ENCODE results near the gene RAP1GAP2. TPM values are rescaled to one million over a fixed set of nuclear protein-coding genes. Genes with fewer than 3 reads are reported as not detected.
A peak's percentile ranks its signal among the peaks of the same experiment; 100 is the strongest.

Gene RAP1GAP2
- total and polyA plus RNA-seq, 7 donors: 0.25 to 2.0 (median 0.84) TPM

DNA sequence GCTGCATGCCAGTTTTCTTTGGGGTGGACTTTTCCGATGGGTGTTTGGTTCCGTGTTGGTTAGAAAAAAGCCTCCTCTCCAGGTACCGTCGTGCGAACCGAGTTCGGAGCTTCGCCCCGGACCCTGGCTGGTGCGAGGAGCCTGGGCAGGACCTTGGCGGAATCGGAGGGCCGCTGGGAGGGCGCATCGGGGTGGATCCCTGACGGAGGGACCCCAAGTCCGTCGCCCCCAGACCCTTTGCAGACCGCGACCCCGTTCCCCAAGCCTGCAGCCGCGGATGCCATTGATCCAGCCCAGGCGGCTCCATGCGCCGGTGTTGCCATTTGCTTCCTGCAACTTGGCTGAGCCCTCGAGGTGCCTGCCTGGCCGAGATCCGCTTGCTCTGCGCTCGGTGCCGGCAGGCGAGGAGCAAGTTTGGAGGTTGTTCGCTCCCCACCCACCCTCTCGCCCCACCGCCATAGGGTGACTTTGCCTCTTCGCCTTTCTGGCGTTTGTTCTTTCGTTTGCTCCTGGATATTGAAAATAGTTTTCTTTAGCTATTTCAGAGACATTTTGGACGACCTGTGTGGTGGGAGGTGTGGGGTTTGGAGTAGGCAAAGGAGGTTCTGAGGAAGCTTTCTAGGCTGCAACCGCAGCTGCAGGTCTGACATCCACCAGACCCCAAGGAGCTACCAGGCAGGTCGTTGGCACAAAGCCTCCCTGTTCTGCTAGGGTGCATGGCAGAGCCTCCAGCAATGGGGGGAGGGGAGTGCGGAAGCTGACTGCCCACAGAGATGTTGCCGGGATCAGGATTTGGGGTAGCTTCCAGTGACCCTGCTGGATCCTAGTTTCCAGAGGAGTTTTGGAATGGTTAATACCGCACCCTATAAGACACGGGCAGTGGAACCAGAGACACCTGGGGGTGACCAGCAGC lies 58.2 kb downstream of the RAP1GAP2 start:
- ATAC-seq: no peak
- TF ChIP-seq CTCF (IDR thresholded peaks at IDR 0.05): no peak
- peak overlapping the region; percentile 58 for H3K4me3 ChIP-seq
- intact Hi-C loops (cut with DNase I): no loop called here
- no peak for DNase-seq
- H3K27ac ChIP-seq: no peak overlapping the region
- H3K4me1 ChIP-seq: peaks cover 9% of the 10 kb centered on the region
- no peaks in the 10 kb centered on the region for H3K9me3 ChIP-seq
- peaks cover 0 to 61% (median 15%) of the 10 kb centered on the region in 3 donors for H3K27me3 ChIP-seq (ENCODE audit: insufficient read depth in 3 of 3, low read length in 2 of 3)
- H3K36me3 ChIP-seq (ENCODE audit: insufficient read depth in 1 of 2, low read depth in 1 of 2): no peaks in the 10 kb centered on the region
- 3 to 4% (median 4%) methylated on average over 41 to 46 of the region's 46 CpGs for WGBS, 3 donors

- no peak for DNase-seq
- H3K27ac ChIP-seq: no peak overlapping the region
- H3K9me3 ChIP-seq: no peaks in the 10 kb centered on the region
- peaks cover 9% of the 10 kb centered on the region for H3K4me1 ChIP-seq
- TF ChIP-seq CTCF (IDR thresholded peaks at IDR 0.05): no peak
- 58 to 68% (median 64%) methylated on average over 8 of the region's 8 CpGs for WGBS, 3 donors
- no peak for ATAC-seq
- intact Hi-C loops (cut with DNase I): no loop called here
- H3K4me3 ChIP-seq: peak overlapping the region; percentile 58
- no peaks in the 10 kb centered on the region for H3K36me3 ChIP-seq (ENCODE audit: insufficient read depth in 1 of 2, low read depth in 1 of 2)
- peaks cover 0 to 61% (median 15%) of the 10 kb centered on the region in 3 donors for H3K27me3 ChIP-seq (ENCODE audit: insufficient read depth in 3 of 3, low read length in 2 of 3)
Measured at GRCh38 chr17:2855063-2855600, 58.9 kb downstream of the RAP1GAP2 start.

DNA sequence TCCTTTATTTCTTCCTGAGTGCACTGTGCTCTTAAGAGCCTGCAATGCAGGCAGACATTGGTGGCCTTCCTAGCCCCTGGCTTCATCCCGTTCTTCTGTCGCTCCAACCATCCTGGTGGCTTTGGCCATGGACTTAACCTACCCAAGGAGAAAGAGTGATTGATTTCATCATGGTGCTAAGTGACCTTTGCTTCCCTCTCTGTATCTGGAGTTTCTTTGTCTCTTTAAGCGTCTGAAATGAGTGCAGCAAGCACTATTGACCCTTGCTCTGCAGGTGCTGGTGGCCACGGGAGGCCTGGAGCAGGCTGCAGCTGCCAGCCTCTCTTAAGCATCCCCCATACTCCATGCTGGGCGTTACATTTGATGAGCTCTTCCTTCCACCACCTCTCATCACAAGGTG lies 60.5 kb downstream of the RAP1GAP2 start:
- DNase-seq (no peak), ATAC-seq (no peak)
- Histone ChIP-seq H3K4me3 (no peak overlapping the region), H3K9me3 (no peaks in the 10 kb centered on the region), H3K4me1 (peaks cover 9% of the 10 kb centered on the region), H3K27ac (no peak overlapping the region), H3K27me3 (ENCODE audit: insufficient read depth in 3 of 3, low read length in 2 of 3) (peaks cover 0 to 52% (median 14%) of the 10 kb centered on the region in 3 donors), H3K36me3 (ENCODE audit: insufficient read depth in 1 of 2, low read depth in 1 of 2) (no peaks in the 10 kb centered on the region)
- TF ChIP-seq CTCF (IDR thresholded peaks at IDR 0.05): no peak
- intact Hi-C loops (cut with DNase I): no loop called here
- WGBS, 3 donors: 87 to 91% (median 90%) methylated on average over 5 of the region's 5 CpGs

DNA sequence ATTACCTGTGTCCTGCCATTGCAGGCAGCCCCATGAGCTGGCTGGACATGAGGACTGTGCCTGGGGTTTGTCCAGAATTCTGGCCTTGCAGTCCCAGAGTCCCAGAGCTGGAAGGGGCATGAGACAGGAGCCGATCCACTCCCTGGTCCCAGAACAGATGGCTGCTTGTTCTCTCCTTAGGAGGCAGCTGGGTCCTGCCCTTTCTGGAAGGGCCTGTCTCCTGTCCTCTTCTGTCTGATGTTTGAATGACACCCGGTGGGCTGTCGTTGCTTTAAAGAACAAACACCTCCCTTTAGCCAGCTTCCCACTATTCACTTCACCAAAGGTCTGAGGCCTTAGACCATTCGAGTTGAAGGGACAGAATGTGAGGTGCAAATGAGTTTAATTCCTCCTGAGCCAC lies 63.8 kb downstream of the RAP1GAP2 start:
- Histone ChIP-seq H3K4me1 (no peaks in the 10 kb centered on the region), H3K9me3 (no peaks in the 10 kb centered on the region), H3K4me3 (no peak overlapping the region), H3K36me3 (ENCODE audit: insufficient read depth in 1 of 2, low read depth in 1 of 2) (no peaks in the 10 kb centered on the region), H3K27ac (no peak overlapping the region), H3K27me3 (ENCODE audit: insufficient read depth in 3 of 3, low read length in 2 of 3) (peaks cover 0 to 31% (median 10%) of the 10 kb centered on the region in 3 donors)
- ATAC-seq (no peak), DNase-seq (no peak)
- whole genome bisulfite sequencing, 3 donors: 33 to 40% (median 35%) methylated on average over 4 of the region's 4 CpGs
- intact Hi-C loops (cut with DNase I): no loop called here
- no peak for TF ChIP-seq CTCF (IDR thresholded peaks at IDR 0.05)

Measured in psoas muscle (tissue), 8 donors.